K562 (cell line): Measurements from ENCODE around the gene GUCY1A2. TPM values are rescaled to one million over a fixed set of nuclear protein-coding genes. Genes with fewer than 3 reads are reported as not detected.

ENCODE experiments used
- ATAC-seq: fragments of 200-7000 bp; cut with Tn5 transposase; 3 replicates; pipeline ENCODE4 v1.9.1; 2020; ENCODE audit warnings: moderate library complexity
- BruUV-seq: library from RNA; stranded (reverse); fragments of 400-500 nt; replicated peaks from 2 replicates; lab custom pipeline; 2021; lab: Mats Ljungman, UMichigan
- CTCF ChIA-PET: fragments of 300-600 bp; formaldehyde crosslinking; extraction: SDS; loops from one replicate; lab custom pipeline; 2021; ENCODE audit warnings: low intra/inter-chr PET ratio; lab: Yijun Ruan, JAX
- POLR2A ChIA-PET: fragments of 300-600, 350-650 bp; sonication (Branson Sonifier 250); formaldehyde crosslinking; extraction: SDS; loops from one replicate; lab custom pipeline; 2021; ENCODE audit warnings: antibody characterized with exemption, inconsistent platforms; lab: Yijun Ruan, JAX
- DNase-seq, 4 experiments: peaks; one replicate each; pipeline versions ENCODE4 v3.0.0 to v3.0.0-alpha.2; 2011 to 2018; ENCODE audit warnings: low spot score in 3 of 4, mixed read lengths in 3 of 4; ENCODE audit errors: extremely low read depth in 1 of 4
- FAIRE-seq: peaks from 2 replicates; lab custom pipeline; 2011; peaks lifted over from hg19 to GRCh38; lab: Jason Lieb, UNC
- H2AFZ ChIP-seq: 2 replicates; pipeline ENCODE4 v1.6.0; 2011; ENCODE audit warnings: low read depth, low read length, control low read depth, inconsistent platforms
- H3K27ac ChIP-seq: fragments of 200-600 bp; 3 replicates; pipeline ENCODE4 v1.8.0; 2011; ENCODE audit warnings: low read depth, mild to moderate bottlenecking, control low read depth, inconsistent platforms, low read length, moderate library complexity, mixed read lengths; ENCODE audit errors: extremely low read depth
- H3K27me3 ChIP-seq, 2 experiments: fragments of 300-600 bp in 1 of 2; 2 replicates in 1 of 2; 3 replicates in 1 of 2; pipeline versions ENCODE4 v1.6.0 to v1.8.0; 2011; ENCODE audit warnings: inconsistent platforms in 2 of 2, low read length in 2 of 2, mild to moderate bottlenecking in 1 of 2, mixed read lengths in 1 of 2, moderate library complexity in 1 of 2; ENCODE audit not compliant: control insufficient read depth in 2 of 2, insufficient read depth in 2 of 2
- H3K36me3 ChIP-seq: fragments of 300-600 bp; 3 replicates; pipeline ENCODE4 v1.8.0; 2011; ENCODE audit warnings: mild to moderate bottlenecking, low read length, inconsistent platforms; ENCODE audit not compliant: control insufficient read depth, insufficient read depth
- H3K4me1 ChIP-seq, 2 experiments: fragments of 200-600 bp in 1 of 2; replicated peaks in 1 of 2; 2 replicates in 1 of 2; 3 replicates in 1 of 2; pipeline versions ENCODE4 v1.5.1 to v1.8.0; 2011; ENCODE audit warnings: inconsistent platforms in 2 of 2, low read length in 2 of 2, mild to moderate bottlenecking in 1 of 2, mixed read lengths in 1 of 2, moderate library complexity in 1 of 2; ENCODE audit not compliant: control insufficient read depth in 2 of 2, insufficient read depth in 2 of 2
- H3K4me2 ChIP-seq: 2 replicates; pipeline ENCODE4 v1.6.1; 2011; ENCODE audit warnings: low read length, control low read depth, inconsistent platforms, mixed read lengths; ENCODE audit not compliant: insufficient read depth
- H3K4me3 ChIP-seq: fragments of 200-600 bp; sonication (generic), shearing (Covaris generic); 2 replicates; pipeline ENCODE4 v1.5.1; 2016; ENCODE audit warnings: control low read depth, inconsistent platforms
- H3K79me2 ChIP-seq: fragments of 200-600 bp; 3 replicates; pipeline ENCODE4 v1.8.0; 2011; ENCODE audit warnings: low read length, inconsistent platforms; ENCODE audit not compliant: control insufficient read depth, insufficient read depth
- H3K9ac ChIP-seq, 2 experiments: 2 replicates each; pipeline versions ENCODE4 v1.6.0 to v1.6.1; 2011; ENCODE audit warnings: low read depth in 2 of 2, low read length in 2 of 2, control low read depth in 1 of 2, inconsistent platforms in 1 of 2, mild to moderate bottlenecking in 1 of 2, mixed read lengths in 1 of 2; ENCODE audit not compliant: insufficient read depth in 1 of 2
- H3K9me1 ChIP-seq: one replicate; pipeline ENCODE4 v1.6.0; 2011; ENCODE audit warnings: inconsistent platforms, mild to moderate bottlenecking, low read length, moderate library complexity; ENCODE audit not compliant: control insufficient read depth, insufficient read depth
- H3K9me3 ChIP-seq: replicated peaks from 2 replicates; pipeline ENCODE4 v1.5.1; 2011; ENCODE audit warnings: low read depth, low read length, inconsistent platforms; ENCODE audit not compliant: control insufficient read depth, insufficient read depth
- H4K20me1 ChIP-seq: replicated peaks from 2 replicates; pipeline ENCODE4 v1.6.1; 2011; ENCODE audit warnings: low read length, inconsistent platforms, mixed read lengths; ENCODE audit not compliant: control insufficient read depth, insufficient read depth
- DIDO1 ChIP-seq: fragments of 450-650 bp; IDR thresholded peaks from 2 replicates; pipeline ENCODE4 v1.6.1; 2016; ENCODE audit warnings: low read depth, missing biosample characterization, missing genetic modification characterization
- HNRNPLL ChIP-seq: fragments of 200-400 bp; formaldehyde crosslinking; IDR thresholded peaks from 2 replicates; pipeline ENCODE4 v1.6.1; 2017; ENCODE audit warnings: low read length, low read depth, mild to moderate bottlenecking; ENCODE audit not compliant: poor library complexity, severe bottlenecking
- TAF1 ChIP-seq: IDR thresholded peaks from 2 replicates; pipeline ENCODE4 v1.6.1; 2011; ENCODE audit warnings: mild to moderate bottlenecking, low read length, moderate library complexity; ENCODE audit not compliant: insufficient read depth, control insufficient read depth, severe bottlenecking; ENCODE audit errors: extremely low read depth
- WGBS: fragments of 100-300 bp; shearing (Covaris generic); methylation state at CpG from one replicate; pipeline ENCODE4 v1.1.6; 2016; ENCODE audit warnings: low coverage, mixed read lengths; ENCODE audit not compliant: insufficient coverage; ENCODE audit errors: missing lambda C conversion rate; 5-methylcytosine and 5-hydroxymethylcytosine counted together
- in situ Hi-C: fragments of 300-500 bp; cut with MboI; formaldehyde crosslinking; loops from 4 replicates; pipeline ENCODE4 v1.15.0; 2018; ENCODE audit warnings: inconsistent platforms, mixed read lengths
- intact Hi-C: fragments of 100-400 bp; cut with micrococcal nuclease; formaldehyde crosslinking; loops from 2 replicates; pipeline ENCODE4 v1.14.2; 2022
- polyA plus RNA-seq, 8 experiments: library from polyadenylated mRNA; depleted of rRNA in 4 of 8; stranded (reverse) in 5 of 8; unstranded in 3 of 8; fragments of >200 nt; fragmentation: Nextera tagmentation in 2 of 8; fragmentation: Illumina TruSeq in 1 of 8; extraction: Ambion mirVana in 2 of 8; extraction: Trizol in 1 of 8; gene quantifications; 2 replicates each; pipeline versions ENCODE4 v1.2.1 to v1.2.3, GENCODE V29; 2011 to 2014; ENCODE audit warnings: inconsistent platforms in 1 of 8, missing spikeins in 1 of 8
- total RNA-seq, 7 experiments: library from RNA; depleted of rRNA in 6 of 7; stranded (reverse); fragments of >200 nt in 6 of 7; fragmentation: Illumina TruSeq in 2 of 7; extraction: Trizol in 2 of 7; gene quantifications; 2 replicates each; pipeline versions ENCODE4 v1.2.1 to v1.2.3, GENCODE V29; 2011 to 2021; ENCODE audit warnings: low replicate concordance in 1 of 7

Gene GUCY1A2
- total and polyA plus RNA-seq, 9 of the 15 experiments (the other 6 are each of a cell fraction or from before 2014, with no cell fraction given): under 0.01 to 0.04 TPM; not detected in 7

DNA sequence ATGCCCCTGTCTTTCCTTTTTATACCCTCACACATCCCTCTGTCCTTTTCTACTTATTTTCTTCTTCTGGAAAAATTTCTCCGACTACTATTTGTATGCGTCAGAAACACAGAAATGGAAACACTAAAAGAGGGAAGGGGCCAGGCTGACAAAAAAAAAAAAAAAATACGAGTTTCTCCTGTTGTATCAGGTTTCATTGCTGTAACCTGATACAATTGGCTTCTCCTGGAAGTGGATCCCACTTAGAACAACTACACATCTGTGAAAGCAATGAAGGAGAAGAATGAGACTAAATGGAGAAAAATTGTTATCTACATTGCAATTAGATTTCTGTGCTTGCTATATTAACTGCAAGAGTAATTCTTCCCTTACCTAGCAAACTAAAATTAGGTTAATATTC lies 393.9 kb downstream of the GUCY1A2 start:
- in situ Hi-C loops (no loop called here), intact Hi-C loops (no loop called here)
- DNase-seq: no peak
- no peaks in the 10 kb centered on the region for H3K36me3 ChIP-seq
- ChIA-PET POLR2A (no interaction called here), CTCF (no interaction called here)
- no peak overlapping the region for H3K4me2 ChIP-seq
- no peak overlapping the region for H3K9ac ChIP-seq
- H3K79me2 ChIP-seq: no peaks in the 10 kb centered on the region
- H3K4me3 ChIP-seq: no peak overlapping the region
- no peaks in the 10 kb centered on the region for H3K27me3 ChIP-seq
- no peak for FAIRE-seq
- no peaks in the 10 kb centered on the region for H3K4me1 ChIP-seq
- no peaks in the 10 kb centered on the region for H4K20me1 ChIP-seq
- H3K9me3 ChIP-seq: no peaks in the 10 kb centered on the region
- no peak for ATAC-seq
- no peak overlapping the region for H2AFZ ChIP-seq
- H3K27ac ChIP-seq: no peak overlapping the region
- BruUV-seq: no TSS peak
- 3% methylated on average over 3 of the region's 3 CpGs for WGBS
- no peaks in the 10 kb centered on the region for H3K9me1 ChIP-seq
- no peak for TF ChIP-seq HNRNPLL
- no peak for TF ChIP-seq DIDO1 (tag)
- TF ChIP-seq TAF1: no peak
